H9 (cell line): Measurements from ENCODE around the gene FBRSL1. TPM values are rescaled to one million over a fixed set of nuclear protein-coding genes. Genes with fewer than 3 reads are reported as not detected.

Source experiments
- DNase-seq: peaks from one replicate; pipeline ENCODE4 v3.0.0-alpha.2; 2017
- H2AFZ ChIP-seq: one replicate; pipeline ENCODE4 v1.6.1; 2013; ENCODE audit warnings: mild to moderate bottlenecking, low read length, control low read depth, moderate library complexity
- H2AK5ac ChIP-seq: 2 replicates; pipeline ENCODE4 v1.6.1; 2013; ENCODE audit warnings: low read length, control low read depth, mixed read lengths; ENCODE audit not compliant: insufficient read length
- H2BK120ac ChIP-seq: one replicate; pipeline ENCODE4 v1.6.1; 2013; ENCODE audit warnings: low read depth, mild to moderate bottlenecking, low read length, control low read depth, inconsistent platforms; ENCODE audit not compliant: poor library complexity, severe bottlenecking
- H2BK12ac ChIP-seq: 2 replicates; pipeline ENCODE4 v1.6.1; 2013; ENCODE audit warnings: low read length, control low read depth, mixed read lengths, low read depth; ENCODE audit not compliant: insufficient read length
- H2BK15ac ChIP-seq: 2 replicates; pipeline ENCODE4 v1.6.1; 2013; ENCODE audit warnings: low read depth, low read length, control low read depth
- H2BK20ac ChIP-seq: one replicate; pipeline ENCODE4 v1.6.1; 2013; ENCODE audit warnings: low read depth, mild to moderate bottlenecking, low read length, control low read depth, inconsistent platforms; ENCODE audit not compliant: poor library complexity, severe bottlenecking
- H2BK5ac ChIP-seq: 2 replicates; pipeline ENCODE4 v1.6.1; 2013; ENCODE audit warnings: low read length, control low read depth, mixed read lengths; ENCODE audit not compliant: insufficient read length
- H3K14ac ChIP-seq: 2 replicates; pipeline ENCODE4 v1.6.1; 2013; ENCODE audit warnings: low read length, control low read depth; ENCODE audit not compliant: insufficient read depth
- H3K18ac ChIP-seq: 2 replicates; pipeline ENCODE4 v1.6.1; 2013; ENCODE audit warnings: low read depth, mild to moderate bottlenecking, mixed read lengths, low read length, control low read depth; ENCODE audit not compliant: insufficient read length
- H3K23ac ChIP-seq: 2 replicates; pipeline ENCODE4 v1.6.1; 2013; ENCODE audit warnings: low read length, control low read depth, mixed read lengths, low read depth; ENCODE audit not compliant: insufficient read length
- H3K23me2 ChIP-seq: 2 replicates; pipeline ENCODE4 v1.6.1; 2013; ENCODE audit warnings: low read depth, mild to moderate bottlenecking, mixed read lengths, low read length, control low read depth; ENCODE audit not compliant: insufficient read length, poor library complexity, severe bottlenecking
- H3K27ac ChIP-seq: 2 replicates; pipeline ENCODE4 v1.5.1; 2013; ENCODE audit warnings: low read length, control low read depth, mixed read lengths, low read depth; ENCODE audit not compliant: insufficient read length
- H3K27me3 ChIP-seq: 2 replicates; pipeline ENCODE4 v1.6.1; 2013; ENCODE audit warnings: low read length, control low read depth, inconsistent platforms; ENCODE audit not compliant: insufficient read depth
- H3K4ac ChIP-seq: 2 replicates; pipeline ENCODE4 v1.6.1; 2013; ENCODE audit warnings: low read depth, mild to moderate bottlenecking, control low read depth, inconsistent platforms, low read length, moderate library complexity
- H3K4me1 ChIP-seq: 2 replicates; pipeline ENCODE4 v1.6.1; 2013; ENCODE audit warnings: low read length, control low read depth, inconsistent platforms; ENCODE audit not compliant: insufficient read depth
- H3K4me2 ChIP-seq: 2 replicates; pipeline ENCODE4 v1.6.1; 2013; ENCODE audit warnings: low read length, control low read depth, mixed read lengths; ENCODE audit not compliant: insufficient read length, insufficient read depth
- H3K56ac ChIP-seq: 2 replicates; pipeline ENCODE4 v1.6.1; 2013; ENCODE audit warnings: low read depth, mild to moderate bottlenecking, mixed read lengths, low read length, control low read depth; ENCODE audit not compliant: insufficient read length
- H3K79me1 ChIP-seq: 2 replicates; pipeline ENCODE4 v1.6.1; 2013; ENCODE audit warnings: low read depth, mild to moderate bottlenecking, moderate library complexity, low read length, control low read depth, inconsistent platforms; ENCODE audit not compliant: insufficient read depth, poor library complexity, severe bottlenecking
- H3K79me2 ChIP-seq: 2 replicates; pipeline ENCODE4 v1.6.1; 2013; ENCODE audit warnings: low read length, control low read depth, inconsistent platforms; ENCODE audit not compliant: insufficient read depth
- H3K9ac ChIP-seq: 2 replicates; pipeline ENCODE4 v1.6.1; 2013; ENCODE audit warnings: low read length, control low read depth, mixed read lengths; ENCODE audit not compliant: insufficient read length; ENCODE audit errors: extremely low read depth
- H3K9me3 ChIP-seq: one replicate; pipeline ENCODE4 v1.6.1; 2013; ENCODE audit warnings: low read depth, low read length, inconsistent platforms; ENCODE audit not compliant: control insufficient read depth
- H3T11ph ChIP-seq: one replicate; pipeline ENCODE4 v1.6.1; 2013; ENCODE audit warnings: mild to moderate bottlenecking, low read length, control low read depth, inconsistent platforms
- H4K20me1 ChIP-seq: one replicate; pipeline ENCODE4 v1.6.1; 2013; ENCODE audit not compliant: control insufficient read depth, insufficient read length, insufficient read depth
- H4K5ac ChIP-seq: 2 replicates; pipeline ENCODE4 v1.6.1; 2013; ENCODE audit warnings: low read depth, mild to moderate bottlenecking, mixed read lengths, low read length, control low read depth; ENCODE audit not compliant: insufficient read length
- H4K8ac ChIP-seq: replicated peaks from 2 replicates; pipeline ENCODE4 v1.6.1; 2013; ENCODE audit warnings: low read length, control low read depth, mixed read lengths, low read depth; ENCODE audit not compliant: insufficient read length
- H4K91ac ChIP-seq: 2 replicates; pipeline ENCODE4 v1.6.1; 2013; ENCODE audit warnings: low read depth, mild to moderate bottlenecking, moderate library complexity, mixed read lengths, low read length, control low read depth; ENCODE audit not compliant: insufficient read length
- H3K27ac Mint-ChIP-seq, 3 experiments: 2 replicates in 2 of 3; 3 replicates in 1 of 3; pipeline ENCODE4 v1.8.0; 2020 to 2021; ENCODE audit warnings: mixed read lengths in 3 of 3, mild to moderate bottlenecking in 1 of 3, moderate library complexity in 1 of 3
- H3K27me3 Mint-ChIP-seq: 2 replicates; pipeline ENCODE4 v1.8.0; 2021; ENCODE audit warnings: low read depth, mild to moderate bottlenecking, moderate library complexity, mixed read lengths
- H3K36me3 Mint-ChIP-seq, 3 experiments: 2 replicates in 2 of 3; 3 replicates in 1 of 3; pipeline ENCODE4 v1.8.0; 2020 to 2021; ENCODE audit warnings: low read depth in 3 of 3, mixed read lengths in 3 of 3; ENCODE audit not compliant: insufficient read depth in 1 of 3
- H3K4me1 Mint-ChIP-seq, 2 experiments: 2 replicates each; pipeline ENCODE4 v1.8.0; 2020; ENCODE audit warnings: mixed read lengths in 2 of 2
- H3K4me3 Mint-ChIP-seq, 2 experiments: 2 replicates in 1 of 2; 3 replicates in 1 of 2; pipeline ENCODE4 v1.8.0; 2020 to 2021; ENCODE audit warnings: mild to moderate bottlenecking in 2 of 2, mixed read lengths in 2 of 2, moderate library complexity in 1 of 2
- H3K9me3 Mint-ChIP-seq, 2 experiments: 2 replicates in 1 of 2; 3 replicates in 1 of 2; pipeline ENCODE4 v1.8.0; 2020; ENCODE audit warnings: mild to moderate bottlenecking in 2 of 2, mixed read lengths in 2 of 2, moderate library complexity in 1 of 2
- WGBS: extraction: QIAGEN DNeasy Blood & Tissue Kit; methylation state at CpG from one replicate; pipeline ENCODE4 v1.1.7; 2013; ENCODE audit warnings: missing lambda C conversion rate, low lambda C conversion rate, mixed read lengths; ENCODE audit not compliant: insufficient read length; ENCODE audit errors: extremely low coverage; 5-methylcytosine and 5-hydroxymethylcytosine counted together
- total RNA-seq: library from RNA; stranded (reverse); gene quantifications from 2 replicates; pipeline ENCODE4 v1.2.1, GENCODE V29; 2021
- TF ChIP-seq, protein P1 (sequence below): fragments of 200-600 bp; sonication (generic); conservative IDR thresholded peaks from 3 replicates; pipeline ENCODE4 v1.8.0; 2021; ENCODE audit warnings: antibody characterized with exemption, mild to moderate bottlenecking

The FBRSL1 gene
- total RNA-seq, 1 experiment from 2014 or later: 90.8 TPM

DNA sequence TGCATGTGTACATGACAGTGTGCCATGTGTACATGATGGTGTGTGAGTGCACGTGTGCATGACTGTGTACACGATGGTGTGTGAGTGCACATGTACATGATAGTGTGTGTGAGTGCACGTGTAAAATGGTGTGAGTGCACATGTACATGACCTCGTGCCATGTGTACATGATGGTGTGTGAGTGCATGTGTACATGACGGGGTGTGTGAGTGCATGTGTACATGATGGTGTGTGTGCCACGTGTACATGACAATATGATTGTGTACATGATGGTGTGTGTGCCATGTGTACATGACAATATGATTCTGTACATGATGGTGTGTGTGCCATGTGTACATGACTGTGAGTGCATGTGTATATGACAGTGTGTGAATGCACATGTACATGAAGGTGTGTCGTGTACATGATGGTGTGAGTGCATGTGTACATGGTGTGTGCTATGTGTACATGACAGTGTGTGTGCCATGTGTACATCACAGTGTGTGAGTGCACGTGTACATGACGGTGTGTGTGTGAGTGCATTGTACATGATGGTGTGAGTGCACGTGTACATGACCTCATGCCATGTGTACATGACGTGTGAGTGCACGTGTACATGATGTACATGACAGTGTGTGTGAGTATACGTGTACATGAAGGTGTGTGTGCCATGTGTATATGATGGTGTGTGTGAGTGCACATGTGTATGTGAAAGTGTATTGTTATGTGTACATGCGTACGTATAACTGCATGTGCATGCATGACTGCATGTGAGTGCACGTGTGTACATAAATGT is 46.3 kb downstream of the FBRSL1 start:
- no peak overlapping the region for H2BK5ac ChIP-seq
- H2BK20ac ChIP-seq: no peak overlapping the region
- no peak overlapping the region for H3K27ac ChIP-seq
- no peak overlapping the region for H3K9ac ChIP-seq
- H3K9me3 Mint-ChIP-seq: peaks cover 55 to 59% of the 10 kb centered on the region in 2 experiments
- no peak overlapping the region for H2AK5ac ChIP-seq
- H3K79me1 ChIP-seq: no peaks in the 10 kb centered on the region
- peaks cover 52% of the 10 kb centered on the region for H3K9me3 ChIP-seq
- no peak overlapping the region for H3K14ac ChIP-seq
- TF ChIP-seq, protein P1, sequence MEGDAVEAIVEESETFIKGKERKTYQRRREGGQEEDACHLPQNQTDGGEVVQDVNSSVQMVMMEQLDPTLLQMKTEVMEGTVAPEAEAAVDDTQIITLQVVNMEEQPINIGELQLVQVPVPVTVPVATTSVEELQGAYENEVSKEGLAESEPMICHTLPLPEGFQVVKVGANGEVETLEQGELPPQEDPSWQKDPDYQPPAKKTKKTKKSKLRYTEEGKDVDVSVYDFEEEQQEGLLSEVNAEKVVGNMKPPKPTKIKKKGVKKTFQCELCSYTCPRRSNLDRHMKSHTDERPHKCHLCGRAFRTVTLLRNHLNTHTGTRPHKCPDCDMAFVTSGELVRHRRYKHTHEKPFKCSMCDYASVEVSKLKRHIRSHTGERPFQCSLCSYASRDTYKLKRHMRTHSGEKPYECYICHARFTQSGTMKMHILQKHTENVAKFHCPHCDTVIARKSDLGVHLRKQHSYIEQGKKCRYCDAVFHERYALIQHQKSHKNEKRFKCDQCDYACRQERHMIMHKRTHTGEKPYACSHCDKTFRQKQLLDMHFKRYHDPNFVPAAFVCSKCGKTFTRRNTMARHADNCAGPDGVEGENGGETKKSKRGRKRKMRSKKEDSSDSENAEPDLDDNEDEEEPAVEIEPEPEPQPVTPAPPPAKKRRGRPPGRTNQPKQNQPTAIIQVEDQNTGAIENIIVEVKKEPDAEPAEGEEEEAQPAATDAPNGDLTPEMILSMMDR: no peak
- H2AFZ ChIP-seq: no peak overlapping the region
- no peak overlapping the region for H3K4ac ChIP-seq
- H3K4me1 ChIP-seq: no peaks in the 10 kb centered on the region
- no peak overlapping the region for H4K5ac ChIP-seq
- no peak overlapping the region for H3K23ac ChIP-seq
- no peak overlapping the region for H2BK120ac ChIP-seq
- no peak overlapping the region for H3K56ac ChIP-seq
- no peak overlapping the region for H3K4me3 Mint-ChIP-seq
- no peak overlapping the region for H4K8ac ChIP-seq
- H3T11ph ChIP-seq: no peak overlapping the region
- H3K27ac Mint-ChIP-seq: no peak overlapping the region
- H3K27me3 ChIP-seq: peaks cover 13% of the 10 kb centered on the region; the same call in 1 of the 2 replicates
- no peak overlapping the region for H4K91ac ChIP-seq
- no peak overlapping the region for H2BK15ac ChIP-seq
- H3K4me2 ChIP-seq: no peak overlapping the region
- peaks cover 81% of the 10 kb centered on the region for H3K27me3 Mint-ChIP-seq
- H3K18ac ChIP-seq: no peak overlapping the region
- no peak for DNase-seq
- H4K20me1 ChIP-seq: no peaks in the 10 kb centered on the region
- no peak overlapping the region for H2BK12ac ChIP-seq
- no peaks in the 10 kb centered on the region for H3K23me2 ChIP-seq
- no peaks in the 10 kb centered on the region for H3K79me2 ChIP-seq
- H3K36me3 Mint-ChIP-seq: peaks cover 29 to 48% (median 35%) of the 10 kb centered on the region in 3 experiments
- WGBS: no CpG with 5 or more reads among the region's 16 CpGs
- no peaks in the 10 kb centered on the region for H3K4me1 Mint-ChIP-seq
